GM19397 (cell line): Measurements from ENCODE around the gene TUBG1.

Experiments used
- ATAC-seq: cut with Tn5 transposase; IDR thresholded peaks from one replicate; pipeline ENCODE4 v1.9.1; 2021; ENCODE audit warnings: mild to moderate bottlenecking, moderate library complexity; ENCODE audit not compliant: unreplicated experiment

TUBG1 gene

DNA sequence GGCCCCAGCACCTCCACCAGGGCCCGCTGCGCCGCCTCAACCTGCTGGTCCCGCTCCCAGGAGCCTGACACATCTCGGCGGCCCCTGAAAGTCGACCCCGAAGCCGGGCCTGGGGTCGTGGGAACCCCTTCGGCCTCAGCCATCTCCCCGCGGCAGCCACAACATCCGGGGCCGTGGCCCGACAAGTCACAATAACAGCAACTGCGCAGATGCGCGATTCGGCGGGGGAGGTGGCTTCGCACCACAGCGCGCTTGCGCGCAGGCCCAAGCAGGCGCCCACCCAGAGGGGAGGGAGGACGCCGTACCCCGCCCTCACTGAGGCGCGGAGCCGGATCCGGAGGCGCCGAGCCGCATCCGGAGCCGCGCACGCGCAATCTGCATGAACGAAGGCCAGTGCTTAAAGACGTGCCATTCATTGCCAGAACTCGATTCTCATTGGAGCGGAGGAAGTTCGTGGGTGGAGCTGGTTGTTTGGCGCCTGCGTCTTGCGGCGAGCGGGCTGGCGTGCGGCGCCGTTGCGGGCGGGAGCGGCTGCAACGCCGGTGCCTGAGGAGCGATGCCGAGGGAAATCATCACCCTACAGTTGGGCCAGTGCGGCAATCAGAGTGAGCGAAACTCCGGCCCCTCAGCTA, at the start of gene TUBG1, which contains the start of gene RETREG3:
TSS of gene TUBG1 (plus strand) at position 502 of the 632 bp plus-strand sequence. CDS start at position 557, 55 bp downstream.
TSS of gene RETREG3 (minus strand) at position 193 of the 632 bp plus-strand sequence. CDS start at position 143, 50 bp downstream.
- peak; percentile 87 for ATAC-seq

DNA sequence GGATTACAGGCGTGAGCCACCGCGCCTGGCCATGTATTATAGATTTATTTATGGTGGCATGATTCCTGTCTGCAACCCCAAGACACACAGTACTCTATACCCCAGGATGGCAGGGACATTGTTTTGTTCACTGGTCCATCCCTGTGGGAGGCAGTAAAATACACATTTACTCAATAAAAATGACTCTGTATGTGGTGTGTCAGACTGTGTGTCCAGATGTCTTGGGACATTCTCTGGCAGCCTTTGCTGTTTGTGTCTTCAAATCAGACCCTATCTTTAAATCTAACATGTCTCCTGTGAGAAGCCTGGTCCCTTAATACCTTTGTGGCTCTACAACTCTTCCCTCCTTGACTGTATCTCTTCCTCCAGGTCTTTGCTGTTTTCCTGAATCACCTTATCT, 49.2 kb upstream of the TUBG1 start:
- ATAC-seq = no peak

DNA sequence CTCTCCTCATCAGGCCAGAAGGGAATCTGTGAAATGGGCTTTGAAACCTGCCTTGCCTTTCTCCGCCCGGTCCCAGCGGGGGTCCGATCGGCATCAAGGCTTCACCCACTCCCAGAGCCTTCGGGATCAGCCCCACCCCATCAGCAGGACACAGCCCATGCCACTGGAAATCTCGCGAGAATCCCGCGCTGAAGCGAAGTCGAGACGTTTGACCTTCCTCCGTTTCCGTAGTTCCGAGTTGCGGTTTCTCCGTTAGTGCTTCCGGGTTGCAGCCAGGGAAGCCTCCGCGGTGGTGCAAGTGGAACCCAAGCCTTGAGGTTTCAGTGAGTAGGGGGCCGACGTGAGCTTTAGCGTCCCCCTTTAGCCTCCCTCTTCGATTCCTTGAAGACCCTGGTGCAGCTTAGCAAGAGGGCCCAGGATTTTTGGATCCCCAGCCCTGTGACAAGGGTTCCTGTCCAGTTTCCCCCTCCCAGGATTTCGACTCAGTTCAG, 47.5 kb upstream of the TUBG1 start, which contains the start of gene COASY:
TSS of gene COASY (plus strand) at position 252 of the 491 bp plus-strand sequence. CDS start 475 bp downstream, outside the sequence.
- no peak for ATAC-seq

DNA sequence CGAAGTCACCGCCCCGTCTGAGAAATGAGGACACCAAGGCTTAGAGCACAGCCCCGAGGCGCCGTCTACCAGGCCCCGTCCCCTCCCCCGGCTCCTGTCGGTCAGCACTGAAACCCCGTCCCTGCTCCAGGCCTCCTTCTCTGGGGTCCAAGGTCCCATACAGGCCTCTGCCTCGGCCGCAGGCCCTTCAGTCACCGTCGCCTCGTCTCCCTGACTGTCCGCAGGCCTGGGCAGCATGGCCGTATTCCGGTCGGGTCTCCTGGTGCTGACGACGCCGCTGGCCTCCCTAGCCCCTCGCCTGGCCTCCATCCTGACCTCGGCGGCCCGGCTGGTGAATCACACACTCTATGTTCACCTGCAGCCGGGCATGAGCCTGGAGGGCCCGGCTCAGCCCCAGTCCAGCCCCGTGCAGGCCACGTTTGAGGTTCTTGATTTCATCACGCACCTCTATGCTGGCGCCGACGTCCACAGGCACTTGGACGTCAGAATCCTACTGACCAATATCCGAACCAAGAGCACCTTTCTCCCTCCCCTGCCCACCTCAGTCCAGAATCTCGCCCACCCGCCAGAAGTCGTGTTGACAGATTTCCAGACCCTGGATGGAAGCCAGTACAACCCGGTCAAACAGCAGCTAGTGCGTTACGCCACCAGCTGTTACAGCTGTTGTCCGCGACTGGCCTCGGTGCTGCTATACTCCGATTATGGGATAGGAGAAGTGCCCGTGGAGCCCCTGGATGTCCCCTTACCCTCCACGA, 46.9 kb upstream of the TUBG1 start:
- ATAC-seq = no peak

DNA sequence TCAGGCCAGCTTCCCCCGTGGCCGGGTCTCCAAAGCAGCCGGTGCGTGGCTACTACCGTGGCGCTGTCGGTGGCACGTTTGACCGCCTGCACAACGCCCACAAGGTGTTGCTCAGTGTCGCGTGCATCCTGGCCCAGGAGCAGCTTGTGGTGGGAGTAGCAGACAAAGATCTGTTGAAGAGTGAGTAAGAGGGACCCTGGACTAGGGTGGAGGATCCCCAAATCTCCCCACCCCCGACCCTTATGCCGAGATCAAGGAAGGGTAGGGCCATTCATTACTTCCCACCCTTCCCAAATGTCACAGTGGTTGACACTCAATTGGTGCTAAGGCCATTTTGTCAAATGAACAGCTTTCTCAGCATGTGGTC, 46.4 kb upstream of the TUBG1 start:
- no peak for ATAC-seq

DNA sequence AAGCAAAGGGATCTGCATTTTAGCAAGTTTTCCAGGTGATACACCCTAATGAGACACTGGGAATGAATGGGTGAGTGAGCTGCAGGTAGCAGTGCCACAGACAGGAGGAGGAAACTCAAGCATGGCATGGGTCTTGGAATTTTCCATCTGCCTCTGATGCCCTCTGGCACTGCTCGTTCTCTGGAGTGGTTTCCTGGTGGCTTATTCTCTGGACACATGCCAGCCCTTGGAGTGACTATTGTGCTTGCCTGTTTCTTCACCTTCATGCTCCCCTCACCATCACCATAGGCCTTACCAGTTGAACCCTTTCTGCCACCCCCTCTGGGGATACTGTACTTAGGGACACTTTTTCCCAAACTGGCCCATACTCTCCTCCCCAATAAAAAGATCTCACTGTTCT, 45.9 kb upstream of the TUBG1 start:
- no peak for ATAC-seq

DNA sequence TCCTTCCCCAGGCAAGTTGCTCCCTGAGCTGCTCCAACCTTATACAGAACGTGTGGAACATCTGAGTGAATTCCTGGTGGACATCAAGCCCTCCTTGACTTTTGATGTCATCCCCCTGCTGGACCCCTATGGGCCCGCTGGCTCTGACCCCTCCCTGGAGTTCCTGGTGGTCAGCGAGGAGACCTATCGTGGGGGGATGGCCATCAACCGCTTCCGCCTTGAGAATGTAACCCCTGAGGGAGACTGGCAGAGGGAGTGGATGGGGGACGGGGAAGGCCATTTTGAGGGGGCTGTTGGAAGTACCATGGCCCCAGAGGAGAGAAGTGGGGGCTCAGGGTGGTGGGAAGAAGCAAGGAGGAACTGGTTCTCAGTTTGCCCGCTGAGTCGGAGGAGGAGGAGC, 45.5 kb upstream of the TUBG1 start:
- no peak for ATAC-seq

DNA sequence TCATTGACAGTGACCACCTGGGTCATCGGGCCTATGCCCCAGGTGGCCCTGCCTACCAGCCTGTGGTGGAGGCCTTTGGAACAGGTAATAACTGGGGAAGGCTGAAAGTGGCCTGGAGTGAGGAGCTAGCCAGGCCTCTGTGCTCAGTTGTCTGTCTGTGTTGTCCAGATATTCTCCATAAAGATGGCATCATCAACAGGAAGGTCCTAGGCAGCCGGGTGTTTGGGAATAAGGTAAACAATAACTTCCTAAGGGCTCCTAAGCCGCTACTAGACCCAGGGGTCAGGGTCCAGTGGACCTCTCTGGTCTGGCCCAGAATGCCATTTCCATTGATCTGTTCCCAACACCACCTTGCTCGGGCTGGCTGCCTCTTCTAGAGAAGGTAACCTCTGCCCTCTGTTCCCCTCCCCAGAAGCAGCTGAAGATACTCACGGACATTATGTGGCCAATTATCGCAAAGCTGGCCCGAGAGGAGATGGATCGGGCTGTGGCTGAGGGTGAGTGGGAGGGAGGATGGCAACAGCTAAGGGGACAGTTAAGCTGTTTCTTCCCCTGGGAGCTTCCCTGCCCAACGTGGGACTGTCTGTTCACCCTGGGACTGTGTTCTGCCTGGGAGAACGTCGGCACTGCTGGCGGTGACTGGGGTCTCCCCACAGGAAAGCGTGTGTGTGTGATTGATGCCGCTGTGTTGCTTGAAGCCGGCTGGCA, 44.5 kb upstream of the TUBG1 start:
- no peak for ATAC-seq

DNA sequence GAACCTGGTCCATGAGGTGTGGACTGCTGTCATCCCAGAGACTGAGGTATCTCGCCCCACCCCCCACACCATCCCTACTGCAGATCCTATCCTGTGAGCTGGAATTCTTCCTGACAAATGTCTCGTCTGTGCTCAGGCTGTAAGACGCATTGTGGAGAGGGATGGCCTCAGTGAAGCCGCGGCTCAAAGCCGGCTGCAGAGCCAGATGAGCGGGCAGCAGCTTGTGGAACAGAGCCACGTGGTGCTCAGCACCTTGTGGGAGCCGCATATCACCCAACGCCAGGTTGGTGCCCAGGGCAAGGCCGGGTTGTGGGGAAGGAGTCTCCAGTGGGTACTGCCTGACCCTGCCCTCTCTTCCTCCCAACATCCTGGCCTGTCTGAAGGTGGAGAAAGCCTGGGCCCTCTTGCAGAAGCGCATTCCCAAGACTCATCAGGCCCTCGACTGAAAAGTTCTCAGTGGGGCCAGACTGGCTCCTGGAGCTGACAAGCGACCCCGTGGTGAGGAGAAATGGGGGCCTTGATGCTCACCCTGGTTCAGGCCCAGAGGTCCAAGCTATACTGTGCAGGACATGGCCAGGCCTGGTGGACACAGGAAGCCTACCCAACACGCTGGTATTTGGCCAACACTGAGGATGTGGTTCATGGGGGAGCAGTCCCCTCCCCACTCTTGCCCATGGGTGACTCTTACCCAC, 43.8 kb upstream of the TUBG1 start:
- no peak for ATAC-seq

DNA sequence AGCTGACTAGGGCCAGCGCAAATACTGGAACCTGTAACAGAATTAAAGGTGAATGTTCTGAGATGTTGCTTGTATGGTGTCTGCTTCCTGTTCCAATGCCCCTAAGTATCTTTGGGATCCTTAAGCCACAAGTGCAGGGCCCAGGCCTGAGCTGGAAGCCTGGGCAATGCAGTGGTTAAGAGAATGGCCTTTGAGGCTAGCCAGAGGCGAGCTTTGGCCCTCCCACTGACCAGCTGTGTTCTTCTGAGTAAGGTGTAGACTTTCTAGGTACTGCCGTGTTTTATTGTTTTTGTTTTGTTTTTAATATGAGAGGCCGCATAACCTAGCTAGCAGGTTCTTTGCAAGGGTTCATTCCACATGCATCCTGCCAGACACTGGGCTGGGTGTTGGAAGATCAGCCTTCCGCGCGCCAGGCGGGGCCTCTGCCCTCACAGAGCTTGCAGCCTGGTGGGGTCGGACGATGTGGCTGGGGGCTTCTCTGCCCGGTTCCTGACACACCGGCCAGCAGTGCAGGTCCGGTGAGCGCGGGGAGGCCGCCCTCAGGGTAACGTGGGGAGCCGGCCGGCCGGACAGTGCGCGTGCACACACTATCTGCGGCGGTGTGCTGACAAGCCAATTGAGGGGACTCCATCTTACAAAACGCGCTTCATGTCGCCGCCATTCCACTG, 43.1 kb upstream of the TUBG1 start:
- ATAC-seq = peak; percentile 2

DNA sequence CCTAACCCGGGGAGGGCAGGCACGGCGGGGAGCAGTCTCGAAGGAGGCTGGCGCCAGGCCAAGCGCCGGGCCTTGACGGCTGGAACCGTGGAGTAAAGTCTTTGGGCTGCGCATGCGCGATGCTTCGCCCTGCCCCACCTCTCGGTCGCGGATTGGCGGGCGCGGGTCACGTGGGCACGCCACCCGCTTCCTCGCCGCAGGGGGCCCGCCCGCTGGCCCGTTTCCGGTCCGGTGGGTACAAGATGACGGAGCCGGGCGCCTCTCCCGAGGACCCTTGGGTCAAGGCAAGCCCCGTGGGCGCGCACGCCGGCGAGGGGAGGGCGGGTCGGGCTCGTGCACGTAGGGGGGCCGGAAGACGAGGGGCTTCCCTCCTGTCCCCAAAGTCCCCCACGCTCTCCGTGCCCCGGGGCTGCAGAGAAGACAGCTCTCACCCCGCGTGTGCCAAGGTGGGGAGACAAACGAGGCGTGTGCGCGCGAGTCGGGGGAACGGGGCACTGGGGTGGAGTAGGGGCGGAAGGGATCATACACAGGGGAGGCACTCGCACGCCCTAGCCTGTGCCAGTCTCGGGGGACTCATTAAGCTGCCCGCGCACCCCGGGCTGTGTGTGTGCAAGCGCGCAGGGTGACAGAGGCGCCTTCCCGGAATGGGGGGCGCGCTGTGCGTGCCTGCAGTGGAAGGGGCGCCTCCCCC, 42.5 kb upstream of the TUBG1 start, which contains the start of gene MLX:
TSS of gene MLX (plus strand) at position 218 of the 691 bp plus-strand sequence. CDS start at position 243, 25 bp downstream.
- peak; percentile 67 for ATAC-seq

DNA sequence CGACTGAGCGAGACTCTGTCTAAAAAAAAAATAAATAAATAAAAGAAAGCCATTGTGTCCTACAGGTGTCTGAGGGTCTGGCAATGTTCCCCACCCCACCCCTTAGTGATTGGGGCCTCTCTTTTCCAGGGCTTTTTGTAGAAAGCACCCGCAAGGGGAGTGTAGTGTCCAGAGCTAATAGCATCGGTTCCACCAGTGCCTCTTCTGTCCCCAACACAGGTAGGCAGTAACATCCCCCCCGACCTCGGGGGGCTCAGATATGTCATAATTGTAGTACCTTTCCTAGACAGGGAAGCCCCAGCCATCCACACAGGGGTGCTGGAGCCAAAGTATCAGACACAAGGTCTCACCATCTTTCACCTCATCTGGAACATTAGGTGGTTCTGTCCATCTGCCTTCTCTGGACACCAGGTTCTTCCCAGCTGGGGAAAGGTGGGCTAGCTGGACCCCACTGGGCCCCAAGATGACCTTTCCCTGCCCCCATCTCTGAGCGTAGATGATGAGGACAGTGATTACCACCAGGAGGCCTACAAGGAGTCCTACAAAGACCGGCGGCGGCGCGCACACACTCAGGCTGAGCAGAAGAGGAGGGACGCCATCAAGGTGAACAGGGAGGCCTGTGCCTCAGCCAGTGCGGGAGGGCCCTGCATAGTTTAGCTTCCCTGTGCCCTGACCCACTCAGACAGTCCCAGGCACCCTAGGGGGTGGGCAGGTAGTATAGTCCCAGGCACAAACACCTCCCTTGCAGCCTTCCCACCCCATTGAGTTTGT, 41.0 kb upstream of the TUBG1 start:
- no peak for ATAC-seq

DNA sequence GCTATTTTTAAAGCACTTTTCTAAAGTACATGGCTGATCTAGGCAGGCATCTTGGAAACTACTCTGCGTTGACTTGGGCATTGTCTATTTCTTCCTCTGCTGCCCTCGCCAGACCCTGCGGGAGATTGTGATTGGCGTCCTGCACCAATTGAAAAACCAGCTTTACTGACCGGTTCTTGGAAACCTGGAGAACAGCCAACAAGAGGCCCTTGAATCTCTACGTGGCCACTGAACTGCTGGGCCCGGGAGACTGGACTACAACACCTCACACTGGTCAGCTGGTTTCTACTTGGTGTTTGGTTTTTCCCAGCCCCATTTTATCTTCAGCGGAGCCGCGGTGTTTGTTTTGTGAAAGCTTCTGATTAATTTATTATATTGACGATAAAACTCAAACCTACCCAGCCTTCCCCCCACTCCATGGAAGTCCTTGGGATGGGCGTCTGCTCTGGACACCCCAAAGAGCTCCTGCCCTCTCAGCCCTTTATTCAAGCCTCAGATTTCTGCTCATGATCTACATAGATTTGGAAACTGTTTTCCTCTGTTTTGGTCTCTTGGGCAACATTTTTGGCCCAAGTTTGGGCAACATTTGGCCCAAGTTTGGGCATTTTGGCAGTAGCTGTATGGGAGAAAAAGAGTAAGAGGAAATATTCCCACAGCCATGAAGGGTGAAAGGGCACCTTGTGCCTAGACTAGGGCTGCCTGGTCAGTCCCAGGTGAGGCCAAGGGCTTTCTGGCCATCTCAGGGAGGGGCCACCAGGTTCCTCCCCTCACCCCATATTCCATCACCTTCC, 37.9 kb upstream of the TUBG1 start:
- no peak for ATAC-seq

DNA sequence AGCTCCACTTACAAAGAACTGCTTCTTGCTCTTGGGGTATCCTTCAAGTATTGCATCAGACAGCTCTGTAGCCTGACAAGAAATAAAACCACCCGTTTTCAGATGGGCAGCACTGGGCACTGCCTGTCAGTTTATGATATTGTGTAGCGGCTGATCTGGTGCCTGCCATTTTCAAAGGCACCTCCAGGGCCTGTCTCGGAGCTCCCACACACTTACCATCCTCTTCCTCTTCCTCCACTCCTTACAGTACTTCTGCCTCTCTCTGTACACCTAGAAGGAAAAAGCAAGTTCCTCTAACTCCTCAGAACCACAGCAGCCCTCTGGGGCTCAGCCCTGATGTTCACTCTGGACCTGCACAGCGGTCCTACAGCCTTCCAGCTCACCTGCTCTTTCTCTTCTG, 36.4 kb upstream of the TUBG1 start:
- ATAC-seq = no peak

DNA sequence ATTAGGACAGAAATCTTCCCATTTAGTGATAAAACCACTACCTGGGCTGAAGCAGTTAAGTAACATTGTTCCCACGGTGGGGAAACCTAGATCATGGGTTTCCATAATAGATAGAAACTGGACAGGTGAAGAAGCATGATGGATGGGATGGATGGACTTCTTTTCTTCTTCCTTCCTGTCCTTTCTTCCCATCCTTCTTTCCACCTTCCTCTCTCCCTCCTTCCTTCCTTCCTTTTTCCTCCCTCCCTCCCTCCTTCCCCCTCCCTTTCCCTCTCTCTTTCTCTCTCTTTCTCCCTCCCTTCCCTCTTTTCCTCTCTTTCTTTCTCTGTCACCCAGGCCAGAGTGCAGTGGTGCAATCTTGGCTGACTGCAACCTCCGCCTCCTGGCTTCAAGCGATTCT, 35.0 kb upstream of the TUBG1 start:
- no peak for ATAC-seq

DNA sequence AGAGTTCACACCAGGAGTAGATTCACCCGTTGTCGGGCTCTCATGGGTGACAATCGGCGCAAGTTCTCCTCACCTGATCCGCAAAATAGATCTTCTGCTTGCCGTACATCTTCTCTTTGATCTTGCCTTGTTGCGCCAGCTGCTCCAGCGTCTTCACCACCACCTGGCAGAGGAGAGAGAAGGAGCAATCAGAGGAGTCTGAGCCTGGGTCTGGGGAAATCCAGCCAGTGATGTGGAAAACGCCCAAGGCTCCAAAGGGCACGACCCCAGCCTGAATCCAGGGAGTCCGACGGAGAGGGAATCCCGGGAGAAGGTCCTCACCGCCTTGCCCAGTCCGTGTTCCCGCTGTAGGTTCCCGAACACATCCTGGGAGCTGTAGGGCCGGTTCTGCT, 32.3 kb upstream of the TUBG1 start:
- ATAC-seq = no peak

DNA sequence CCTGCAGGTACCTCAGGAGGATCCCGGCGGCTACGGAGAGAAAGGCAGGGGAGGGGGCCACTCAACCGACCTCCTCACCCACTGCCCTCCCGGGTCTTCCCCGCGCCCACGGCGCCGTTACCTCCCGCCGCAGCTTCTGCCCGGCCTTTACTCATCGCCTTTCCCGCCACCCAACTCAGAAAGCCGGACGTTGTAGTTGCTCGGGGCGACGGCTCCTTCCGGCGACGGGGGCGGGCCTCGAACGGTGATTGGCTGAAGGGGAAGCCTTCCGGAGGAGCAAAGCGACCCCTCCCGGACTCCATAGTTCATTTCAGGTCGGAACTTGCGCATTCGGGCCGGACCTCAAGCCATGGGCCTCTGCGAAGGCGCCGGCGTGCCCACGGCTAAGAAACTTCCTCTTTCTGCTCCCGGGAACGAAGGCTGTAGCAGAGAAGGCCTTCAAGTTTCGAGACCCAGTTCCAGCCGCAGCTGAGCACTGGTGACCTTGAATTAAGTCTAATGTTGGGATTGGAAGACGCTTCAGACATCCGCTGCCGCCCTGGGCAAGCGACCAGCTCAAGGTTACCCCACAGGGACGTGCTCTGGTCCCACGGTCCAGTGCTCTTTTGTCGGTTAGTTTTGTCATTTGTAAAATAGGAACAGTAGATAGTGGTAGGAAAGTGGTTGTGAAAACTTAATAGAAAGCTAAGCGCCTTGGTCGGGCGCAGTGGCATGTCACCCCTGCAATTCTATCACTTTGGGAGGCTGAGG, 31.8 kb upstream of the TUBG1 start, which contains the start of gene PSMC3IP:
TSS of gene PSMC3IP (minus strand) at position 198 of the 750 bp plus-strand sequence. CDS start at position 155, 43 bp downstream.
- peak; percentile 60 for ATAC-seq
